Cardiac septum (tissue), 1 donor: ENCODE data around the gene GJD3. TPM values are rescaled to one million over a fixed set of nuclear protein-coding genes. Genes with fewer than 3 reads are reported as not detected.

ENCODE experiments used
- DNase-seq: peaks from one replicate; pipeline ENCODE4 v3.0.0-alpha.2; 2020; ENCODE audit warnings: low spot score
- intact Hi-C: fragments of 100-400 bp; cut with DNase I; formaldehyde crosslinking; loops from one replicate; pipeline ENCODE4 v1.14.0; 2022
- total RNA-seq: library from RNA; stranded (reverse); fragmentation: NEBNext Ultra II Directional; extraction: Animal tissue kit (Norgen Biotek cat#: 25700); gene quantifications from one replicate; pipeline ENCODE4 v1.2.1, GENCODE V29; 2021
- donor health status: DM: no; HTN: no; CAD: no.

Gene GJD3
- total RNA-seq, 1 donor from 2014 or later: 2.6 TPM

DNA sequence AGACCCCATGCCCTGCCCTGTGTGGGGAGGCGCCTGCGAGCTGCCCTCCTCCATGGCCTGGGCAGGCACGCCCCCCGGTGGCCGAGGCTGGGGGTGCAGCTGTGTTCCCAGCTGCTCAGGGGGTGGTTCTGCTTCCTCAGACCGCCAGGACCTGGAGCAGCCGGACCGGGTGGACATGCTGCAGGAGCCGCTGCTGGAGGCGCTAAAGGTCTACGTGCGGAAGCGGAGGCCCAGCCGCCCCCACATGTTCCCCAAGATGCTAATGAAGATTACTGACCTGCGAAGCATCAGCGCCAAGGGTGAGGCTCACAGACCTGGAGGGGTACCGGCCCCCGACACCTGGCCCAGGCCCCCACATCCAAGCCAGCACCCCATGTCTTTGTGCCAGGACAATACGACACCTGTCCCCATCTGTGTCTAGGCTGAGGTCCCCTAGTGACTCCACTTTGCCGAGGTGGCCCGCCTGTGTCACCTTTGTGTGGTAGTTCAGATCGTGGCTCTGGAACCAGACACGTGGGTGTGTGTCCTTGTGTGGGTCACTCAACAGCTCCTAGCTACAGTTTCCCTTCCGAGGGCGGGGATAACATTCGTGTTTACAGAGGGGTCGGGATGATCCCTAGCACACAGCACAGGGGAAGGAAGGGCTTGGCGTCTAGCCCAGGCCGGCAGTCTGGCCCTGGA, 9.3 kb downstream of the GJD3 start:
- peak; percentile 89 for DNase-seq
- intact Hi-C loops: loop anchor here (1.0 to 10.0 kb wide), 3 partner anchors 52 to 150 kb away; partner anchors contain the start of gene TOP2A

DNA sequence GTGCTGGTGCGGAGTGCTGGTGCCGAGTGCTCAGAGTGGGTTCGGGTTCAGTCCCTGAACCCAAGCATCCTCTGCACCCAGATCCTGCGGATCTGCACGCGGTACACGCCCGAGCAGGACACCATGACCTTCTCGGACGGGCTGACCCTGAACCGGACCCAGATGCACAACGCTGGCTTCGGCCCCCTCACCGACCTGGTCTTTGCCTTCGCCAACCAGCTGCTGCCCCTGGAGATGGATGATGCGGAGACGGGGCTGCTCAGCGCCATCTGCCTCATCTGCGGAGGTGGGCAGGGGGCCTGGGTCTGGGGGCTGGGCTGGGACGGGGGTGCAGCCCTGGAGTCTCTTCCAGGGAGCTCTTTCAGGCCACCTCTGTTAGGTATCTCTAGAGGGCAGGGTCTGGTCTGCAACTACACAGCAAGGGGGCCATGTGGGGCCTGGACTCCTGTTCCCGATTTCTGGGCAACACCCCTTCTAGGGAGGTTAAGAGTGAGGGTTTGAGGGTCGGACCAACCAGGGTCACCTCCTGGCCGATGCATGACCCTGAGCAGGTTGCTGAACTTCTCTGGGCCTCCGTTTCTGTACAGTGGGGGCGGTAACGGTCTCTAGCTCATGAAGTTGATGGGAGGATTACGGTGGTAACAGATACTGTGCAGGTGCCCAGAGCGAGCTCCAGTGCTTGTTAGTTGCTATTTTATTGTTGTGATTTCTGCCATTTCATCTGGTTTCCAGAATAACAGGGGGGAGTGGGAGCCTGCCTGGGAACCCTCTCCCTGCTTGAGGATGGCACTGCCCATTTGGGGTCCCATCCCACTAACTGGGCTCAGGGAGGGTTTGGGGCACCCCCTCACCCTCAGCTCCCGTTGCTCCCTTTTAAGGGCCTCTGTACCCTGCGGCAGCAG, 10.1 kb downstream of the GJD3 start:
- DNase-seq: no peak
- intact Hi-C loops: loop anchor here (1.0 to 10.0 kb wide), 3 partner anchors 51 to 150 kb away; partner anchors contain the start of gene TOP2A

GRCh38 chr17:40352779-40353394, 11.7 kb downstream of the GJD3 start:
- DNase-seq: no peak
- intact Hi-C loops: loop anchor here (10.0 kb wide), 1 partner anchor 148 kb away; no protein-coding TSS in a partner anchor

- DNase-seq: no peak
- intact Hi-C loops: loop anchor here (10.0 kb wide), 1 partner anchor 148 kb away; no protein-coding TSS in a partner anchor
Observed at GRCh38 chr17:40352237-40352778, 12.2 kb downstream of the GJD3 start.

DNA sequence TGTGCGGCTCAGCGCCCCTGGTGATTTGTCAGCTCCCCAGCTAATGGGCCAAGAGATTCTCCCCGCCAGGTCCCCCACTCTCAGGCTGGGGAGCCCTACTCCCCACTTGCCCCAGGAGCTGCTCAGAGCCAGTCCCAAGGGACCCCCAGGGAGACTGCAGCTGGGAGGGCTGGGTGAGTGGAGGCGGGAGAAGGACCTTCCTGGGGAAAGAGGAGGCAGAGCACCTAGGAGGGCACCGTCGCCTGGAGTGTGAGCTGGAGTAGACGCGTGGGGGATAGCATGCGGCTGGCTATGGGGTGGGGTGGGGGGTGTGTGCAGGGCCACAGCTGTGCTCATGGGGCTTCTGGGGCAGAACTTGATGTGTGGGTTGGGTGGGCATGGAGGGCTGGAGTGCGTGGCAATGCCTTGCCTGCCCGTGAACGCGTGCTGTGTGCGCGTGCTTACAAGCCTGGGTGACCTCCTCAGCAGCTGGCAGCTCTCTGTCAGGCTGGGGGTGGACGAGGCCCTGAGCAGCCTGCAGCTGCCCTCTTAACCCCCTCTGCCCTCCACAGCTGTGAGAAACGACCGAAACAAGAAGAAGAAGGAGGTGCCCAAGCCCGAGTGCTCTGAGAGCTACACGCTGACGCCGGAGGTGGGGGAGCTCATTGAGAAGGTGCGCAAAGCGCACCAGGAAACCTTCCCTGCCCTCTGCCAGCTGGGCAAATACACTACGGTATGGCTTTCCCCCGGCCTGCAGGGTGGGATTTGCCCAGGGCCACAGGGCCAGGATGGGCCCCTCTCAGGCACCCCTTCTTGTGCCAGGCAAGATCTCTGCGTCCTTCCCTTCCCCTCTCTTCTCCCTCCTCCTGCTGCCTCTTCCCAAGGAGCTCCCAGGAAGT, 12.9 kb downstream of the GJD3 start:
- intact Hi-C loops: loop anchor here (10.0 kb wide), 1 partner anchor 147 kb away; no protein-coding TSS in a partner anchor
- no peak for DNase-seq

DNA sequence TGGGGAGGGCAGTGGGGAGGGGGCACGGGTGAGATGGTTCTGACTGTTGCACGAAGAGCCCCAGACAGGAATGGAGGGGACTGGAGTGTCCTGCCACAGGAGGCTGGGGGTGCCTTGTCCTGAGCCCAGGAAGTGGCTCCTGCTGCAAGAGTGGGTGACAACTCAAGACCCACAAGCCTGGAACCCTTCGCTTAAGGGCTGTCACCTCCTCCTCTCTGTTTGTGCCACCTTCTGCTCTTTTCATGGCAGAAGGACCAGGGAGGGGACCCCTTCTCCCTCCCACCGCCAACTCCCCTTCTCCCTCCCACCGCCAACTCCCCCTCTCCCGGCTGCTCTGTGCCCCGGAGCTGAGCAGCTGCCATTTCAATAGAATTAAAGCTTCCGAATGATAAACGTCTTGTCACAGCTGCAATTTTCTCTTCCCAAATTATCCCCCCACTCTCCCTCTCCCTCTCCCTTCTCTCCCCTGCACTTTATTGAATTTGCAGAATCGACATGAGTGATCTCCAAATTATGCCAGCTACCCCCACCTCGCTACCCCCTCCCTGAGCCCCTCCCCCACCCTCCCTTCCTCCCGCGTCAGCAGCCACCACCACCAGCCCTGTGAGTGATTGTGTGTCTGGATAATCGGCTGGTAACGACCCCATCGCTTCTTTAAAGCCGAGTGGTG, 13.7 kb downstream of the GJD3 start:
- no peak for DNase-seq
- intact Hi-C loops: loop anchor here (10.0 kb wide), 1 partner anchor 146 kb away; no protein-coding TSS in a partner anchor

DNA sequence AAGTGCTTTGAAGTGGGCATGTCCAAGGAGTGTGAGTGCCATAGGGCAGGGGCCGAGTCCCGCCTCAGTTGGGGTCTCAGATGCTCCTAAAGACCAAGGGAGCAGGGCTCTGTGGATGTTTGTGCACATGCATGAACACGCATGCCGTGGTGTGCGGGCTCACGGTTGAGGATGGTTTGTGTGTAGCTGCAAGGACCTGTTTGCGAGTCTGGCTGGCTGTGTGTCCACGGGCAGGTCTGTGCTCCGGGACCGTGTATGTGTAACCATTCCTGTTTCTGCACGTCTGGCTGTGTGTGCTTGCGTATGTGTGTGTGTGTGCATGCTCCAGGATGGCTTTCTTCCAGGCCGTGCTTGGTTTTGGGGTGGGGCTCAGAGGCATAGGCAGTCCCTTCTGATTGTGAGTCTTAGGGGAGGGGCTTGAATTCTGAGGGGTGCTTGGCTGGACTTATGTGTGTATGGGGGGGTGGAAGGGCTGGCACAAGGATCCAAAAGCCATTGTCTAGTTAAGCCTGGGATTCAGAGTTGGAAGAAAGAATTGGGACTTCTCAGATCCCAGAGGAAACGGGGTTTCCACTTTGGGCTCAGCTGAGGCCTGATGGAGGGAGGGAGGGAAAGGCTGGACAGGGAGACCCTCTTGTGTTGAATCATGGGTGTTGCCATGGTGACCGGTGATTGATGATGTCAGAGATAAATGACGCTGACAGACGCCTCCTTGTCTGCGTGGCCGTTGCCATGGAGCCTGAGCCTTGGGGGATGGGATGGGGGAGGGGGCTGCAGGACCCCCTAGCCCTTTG, 14.4 kb downstream of the GJD3 start:
- intact Hi-C loops: loop anchor here (10.0 kb wide), 1 partner anchor 145 kb away; no protein-coding TSS in a partner anchor
- no peak for DNase-seq

GRCh38 chr17:40349477-40349894, 15.1 kb downstream of the GJD3 start:
- no peak for DNase-seq

GRCh38 chr17:40348562-40349476, 15.7 kb downstream of the GJD3 start:
- intact Hi-C loops: no loop called here
- DNase-seq: peak; percentile 89

More at GRCh38 chr17:40349477-40349894, 15.1 kb downstream of the GJD3 start:
- intact Hi-C loops: no loop called here

GRCh38 chr17:40348136-40348504, 16.4 kb downstream of the GJD3 start:
- intact Hi-C loops: no loop called here
- DNase-seq: no peak

GRCh38 chr17:40347319-40348135, 17.0 kb downstream of the GJD3 start:
- DNase-seq: no peak
- intact Hi-C loops: no loop called here

DNA sequence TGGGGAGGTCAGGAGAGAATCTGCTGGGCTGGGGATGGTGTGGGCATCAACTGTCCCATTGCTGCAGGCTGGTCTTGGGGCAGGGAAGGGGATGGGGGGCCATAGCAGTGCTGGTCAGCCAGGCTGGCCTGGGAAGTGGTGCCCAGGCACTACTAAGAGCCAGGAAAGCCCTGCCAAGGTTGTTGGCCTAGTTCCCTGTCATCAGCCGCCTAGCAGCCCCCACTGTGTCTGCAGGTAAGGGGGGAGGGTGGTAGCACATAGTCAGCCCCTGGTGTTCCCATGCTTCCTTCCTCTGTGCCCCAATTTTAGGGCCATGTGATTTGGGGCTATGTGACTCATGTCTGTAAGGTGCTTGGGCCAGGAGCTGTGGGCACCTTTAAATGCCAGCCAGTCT, 17.8 kb downstream of the GJD3 start:
- intact Hi-C loops: no loop called here
- no peak for DNase-seq

- intact Hi-C loops: no loop called here
- no peak for DNase-seq
Observed at GRCh38 chr17:40345994-40346764, 18.4 kb downstream of the GJD3 start.

- intact Hi-C loops: no loop called here
- no peak for DNase-seq
Observed at GRCh38 chr17:40345161-40345993, 19.2 kb downstream of the GJD3 start.
